HG02970 (cell line): ENCODE results near the gene DEXI.
A peak's percentile ranks its signal among the peaks of the same experiment; 100 is the strongest.

Experiments used
- ATAC-seq: cut with Tn5 transposase; IDR thresholded peaks from one replicate; pipeline ENCODE4 v1.9.1; 2021; ENCODE audit warnings: mild to moderate bottlenecking, moderate library complexity, moderate number of reproducible peaks; ENCODE audit not compliant: unreplicated experiment, low FRiP score

The DEXI gene

DNA sequence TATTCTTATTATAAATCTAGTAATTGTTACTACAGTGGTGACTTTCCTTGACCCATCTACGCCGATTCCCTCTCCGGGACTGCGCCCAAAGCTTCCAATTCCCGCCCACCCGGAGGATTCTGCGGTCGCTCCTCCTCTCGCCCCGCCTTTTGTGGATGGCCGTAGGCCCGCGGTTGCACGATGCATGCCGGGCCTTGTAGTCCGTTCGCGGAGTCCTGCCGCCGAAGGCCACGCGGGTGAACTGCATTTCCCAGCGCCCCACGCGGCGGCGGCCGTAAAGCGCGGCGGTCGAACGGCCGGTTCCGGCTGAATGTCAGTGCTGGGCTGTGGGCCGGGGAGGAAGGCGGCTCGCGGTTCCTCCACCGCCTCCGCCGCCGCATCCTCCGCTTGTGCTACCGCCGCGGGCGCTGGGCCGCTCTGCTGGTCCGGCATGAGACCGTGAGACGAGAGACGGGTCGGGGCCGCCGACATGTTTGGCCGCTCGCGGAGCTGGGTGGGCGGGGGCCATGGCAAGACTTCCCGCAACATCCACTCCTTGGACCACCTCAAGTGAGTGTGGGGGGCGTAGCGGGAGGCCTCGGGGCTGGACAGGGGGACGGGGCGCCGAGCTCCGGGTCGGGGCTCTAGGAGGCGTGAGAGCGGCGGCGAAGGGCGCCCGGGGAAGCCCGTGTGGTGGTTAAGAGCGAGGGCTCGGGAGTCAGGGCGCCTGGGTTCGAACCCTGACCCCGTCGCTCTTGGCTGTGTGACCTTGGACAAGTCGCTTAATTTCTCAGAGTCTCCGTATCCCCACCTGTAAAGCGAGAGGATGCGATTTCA lies 2.2 kb upstream of the DEXI start, which contains the start of gene CLEC16A:
Gene CLEC16A (plus strand): TSS at position 316 of the 816 bp plus-strand sequence. CDS start 154 bp downstream, at position 470.
- peak; percentile 65 for ATAC-seq

GRCh38 chr16:10943064-10943353 lies 741 bp upstream of the DEXI start:
- no peak for ATAC-seq

GRCh38 chr16:10941935-10942351 lies 325 bp downstream of the DEXI start:
- ATAC-seq: peak; percentile 0

DNA sequence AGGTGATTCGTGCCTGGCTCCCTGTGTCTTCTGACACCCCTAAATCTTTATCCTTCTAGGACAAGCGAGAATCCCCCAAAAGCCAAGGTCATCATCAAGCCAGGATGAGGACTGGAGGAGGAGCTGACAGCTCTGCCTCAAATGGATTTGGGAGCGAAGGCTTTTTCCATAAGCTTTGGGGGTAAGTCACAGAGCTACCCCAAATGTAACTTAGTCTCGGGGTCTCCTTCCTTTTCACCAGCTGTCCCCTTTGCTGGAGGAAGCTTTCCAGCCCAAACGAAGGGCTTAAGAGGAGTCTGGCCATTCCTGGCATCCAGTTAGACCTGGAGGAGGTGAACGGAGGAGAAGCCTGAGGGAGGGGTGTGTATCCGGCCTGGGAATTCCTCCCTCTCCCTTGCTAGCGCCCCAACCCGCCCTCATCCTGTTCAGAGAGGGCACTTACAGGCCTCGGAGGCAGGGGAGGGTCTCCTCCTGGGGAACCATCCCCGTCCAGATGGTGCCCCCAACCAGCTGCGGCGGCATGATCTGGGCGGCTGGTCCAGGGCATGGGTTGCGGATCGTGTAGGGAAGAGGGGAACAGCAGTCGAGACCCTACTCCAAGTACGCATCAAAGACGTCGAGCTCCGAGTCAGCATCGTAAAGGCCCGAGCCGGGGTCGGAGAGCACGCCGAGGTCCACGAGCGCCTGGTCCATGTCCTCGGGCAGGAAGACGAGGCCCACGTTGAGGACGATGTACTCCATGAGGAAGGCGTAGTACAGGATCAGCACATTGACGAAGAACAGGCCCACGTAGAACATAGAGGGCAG lies 938 bp downstream of the DEXI start:
- ATAC-seq: no peak

- no peak for ATAC-seq
Observed at GRCh38 chr16:10940501-10941079, 1.7 kb downstream of the DEXI start.

DNA sequence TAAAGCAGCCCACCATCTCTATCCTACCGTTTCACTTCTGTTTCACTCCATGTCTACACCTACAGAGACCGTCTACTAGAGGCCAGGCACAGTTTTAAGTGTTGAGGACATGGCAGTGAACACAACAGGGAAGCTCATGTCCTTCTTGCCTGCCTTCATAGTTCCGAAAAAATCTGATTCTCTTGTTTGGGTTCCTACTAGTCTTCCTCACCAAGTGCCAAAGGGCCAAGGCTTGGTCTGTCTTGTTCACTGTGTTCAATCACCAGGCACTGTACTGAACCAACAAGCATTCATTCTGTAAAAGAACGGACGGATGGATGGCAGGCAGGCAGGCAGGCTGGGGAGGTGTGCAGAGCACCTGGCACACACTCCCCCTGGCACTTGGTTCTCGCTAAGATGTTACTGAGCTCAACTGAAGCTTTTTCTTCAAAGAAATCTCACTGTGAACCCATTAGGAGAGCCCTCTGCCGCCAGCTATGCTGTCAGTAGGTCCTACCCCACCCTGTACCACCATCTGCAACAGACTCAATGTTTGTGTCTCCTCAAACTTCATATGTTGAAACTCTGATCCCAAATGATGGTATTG lies 2.5 kb downstream of the DEXI start:
- no peak for ATAC-seq

DNA sequence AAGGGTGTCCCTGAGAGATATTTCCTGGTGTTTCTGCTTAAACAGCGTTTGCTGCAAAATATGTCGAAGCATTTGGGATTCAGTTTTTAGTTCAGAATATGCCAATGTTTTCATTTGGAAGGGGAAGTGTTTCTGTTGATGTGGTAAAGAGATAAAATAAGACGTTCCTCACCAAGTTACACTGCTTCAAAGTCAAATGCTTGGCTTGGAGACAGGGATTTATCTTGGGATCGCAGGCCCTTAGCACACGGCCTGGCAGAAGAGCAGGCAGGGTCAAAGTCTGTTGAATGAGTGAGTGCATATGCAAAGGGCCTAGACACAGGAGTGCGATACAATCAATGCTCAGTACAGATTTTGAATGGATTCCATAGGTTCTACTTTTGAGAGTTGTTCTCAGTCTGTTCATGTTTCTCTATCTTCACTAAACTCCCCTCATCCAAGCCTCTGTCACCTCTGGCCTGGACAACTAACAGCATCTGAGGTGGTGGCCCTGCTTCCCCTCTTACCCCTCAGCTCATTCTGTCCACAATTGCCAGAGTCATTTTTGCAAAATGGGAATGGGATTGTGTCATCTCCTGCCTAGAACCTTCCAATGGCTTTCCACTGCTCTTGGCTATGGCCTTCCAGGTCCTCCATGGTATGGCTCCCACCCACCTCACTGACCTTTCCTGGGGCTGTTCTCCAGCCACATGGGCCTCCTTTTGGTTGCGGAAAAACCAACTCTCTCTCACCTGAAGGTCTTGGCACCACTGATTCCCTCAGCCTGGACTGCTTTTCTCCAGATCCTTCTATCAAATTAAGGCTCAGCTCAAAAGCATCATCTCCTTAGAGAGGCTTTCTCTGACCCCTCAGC lies 3.2 kb downstream of the DEXI start:
- ATAC-seq: no peak

DNA sequence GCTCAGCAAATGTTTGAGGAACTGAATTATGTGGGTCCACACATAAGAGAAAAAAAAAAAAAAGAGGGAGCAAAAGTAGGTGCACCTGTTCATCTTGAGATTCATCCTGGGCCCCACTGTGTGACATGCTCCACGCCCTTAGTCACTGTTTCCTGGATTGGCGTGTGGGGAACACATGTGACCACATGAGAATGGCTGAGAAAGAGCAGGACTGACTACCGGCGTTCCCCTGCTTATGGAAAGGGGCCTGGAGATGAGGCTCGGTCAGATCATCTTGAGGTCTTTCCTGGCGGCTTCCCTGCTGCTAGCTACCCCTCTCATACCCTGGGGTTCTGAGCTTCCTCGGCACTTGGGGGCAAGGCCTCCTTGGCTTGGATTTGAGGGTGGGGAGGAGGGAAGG lies 3.9 kb downstream of the DEXI start:
- ATAC-seq: no peak

GRCh38 chr16:10937068-10937859 lies 5.0 kb downstream of the DEXI start:
- no peak for ATAC-seq

DNA sequence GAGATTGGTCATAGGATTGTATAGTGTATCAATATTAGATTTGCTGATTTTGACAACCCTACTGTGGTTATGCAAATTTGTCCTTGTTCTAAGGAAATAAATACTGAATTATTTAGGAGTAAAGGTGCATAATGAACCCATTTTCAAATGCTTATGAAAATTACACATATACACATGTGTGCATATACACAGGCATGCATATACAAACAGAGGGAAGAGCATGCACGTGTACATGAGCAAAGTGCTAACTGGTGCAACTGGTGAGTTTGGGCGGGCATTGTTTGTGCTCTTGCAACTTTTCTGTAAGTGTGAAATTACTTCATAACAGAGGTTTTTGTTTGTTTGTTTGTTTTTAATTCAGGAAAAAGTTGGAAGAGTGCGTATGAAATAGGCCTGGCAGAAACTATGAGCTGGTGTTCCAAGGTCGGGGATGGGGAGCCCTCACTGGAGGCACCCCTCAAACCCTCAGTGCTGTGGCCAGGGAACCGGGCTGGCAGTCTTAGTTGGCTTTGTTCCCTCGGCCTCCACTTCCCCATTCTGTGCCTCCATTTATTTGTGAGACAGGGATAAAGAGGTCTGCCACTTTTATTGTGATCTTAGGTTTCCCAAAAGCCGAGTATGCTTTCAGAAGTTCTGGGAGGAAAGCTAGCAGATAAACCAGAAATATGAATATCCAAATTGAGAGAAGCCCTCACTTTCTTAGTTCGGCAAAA lies 5.8 kb downstream of the DEXI start:
- no peak for ATAC-seq

- ATAC-seq: no peak
Observed at GRCh38 chr16:10935226-10935915, 6.9 kb downstream of the DEXI start.

- ATAC-seq: no peak
Observed at GRCh38 chr16:10934325-10935107, 7.8 kb downstream of the DEXI start.

GRCh38 chr16:10933865-10934264 lies 8.4 kb downstream of the DEXI start:
- ATAC-seq: no peak

GRCh38 chr16:10932959-10933710 lies 9.1 kb downstream of the DEXI start:
- no peak for ATAC-seq

GRCh38 chr16:10931977-10932632 lies 10.2 kb downstream of the DEXI start:
- no peak for ATAC-seq

GRCh38 chr16:10931134-10931533 lies 11.1 kb downstream of the DEXI start:
- no peak for ATAC-seq
